Ovary (tissue), 9 donors: ENCODE results near the gene GNPTG. TPM values are rescaled to one million over a fixed set of nuclear protein-coding genes. Genes with fewer than 3 reads are reported as not detected.

Experiments used
- DNase-seq, 5 donors: peaks; one replicate each; pipeline ENCODE4 v3.0.0-alpha.2; 2019 to 2020
- H3K27ac ChIP-seq, 2 donors: fragments of 200-600 bp; one replicate each; pipeline versions ENCODE4 v1.5.1 to v1.8.0; 2019 to 2022
- H3K27me3 ChIP-seq: fragments of 200-600 bp; one replicate; pipeline ENCODE4 v1.8.0; 2022
- H3K36me3 ChIP-seq: fragments of 200-600 bp; sonication (generic); one replicate; pipeline ENCODE4 v1.5.1; 2019
- H3K4me1 ChIP-seq: one replicate; pipeline ENCODE4 v1.8.1; 2013; ENCODE audit warnings: mild to moderate bottlenecking, moderate library complexity; ENCODE audit not compliant: insufficient read depth
- H3K4me3 ChIP-seq: fragments of 200-600 bp; sonication (generic); one replicate; pipeline ENCODE4 v1.5.1; 2017
- H3K9me3 ChIP-seq, 2 donors: fragments of 200-600 bp in 1 of 2; sonication (generic) in 1 of 2; one replicate each; pipeline versions ENCODE4 v1.5.1 to v1.8.1; 2013 to 2019; ENCODE audit warnings: mild to moderate bottlenecking in 1 of 2, moderate library complexity in 1 of 2
- CTCF ChIP-seq, 3 donors: fragments of 450-650 bp in 2 of 3; fragments of 200-600 bp in 1 of 3; IDR thresholded peaks; one replicate each; pipeline versions ENCODE4 v1.5.1 to v1.8.0; 2016 to 2022; ENCODE audit warnings: antibody characterized with exemption in 3 of 3, mild to moderate bottlenecking in 1 of 3
- EP300 ChIP-seq: sonication (generic); formaldehyde crosslinking; IDR thresholded peaks from one replicate; pipeline ENCODE4 v1.6.1; 2017; ENCODE audit warnings: antibody characterized with exemption
- POLR2A ChIP-seq: fragments of 450-650 bp; IDR thresholded peaks from one replicate; pipeline ENCODE4 v1.6.1; 2017; ENCODE audit warnings: antibody characterized with exemption, mild to moderate bottlenecking, moderate library complexity
- WGBS, 3 donors: extraction: QIAGEN DNeasy Blood & Tissue Kit in 1 of 3; methylation state at CpG; one replicate each; pipeline versions ENCODE4 v1.1.5 to v1.1.7; 2013 to 2017; 5-methylcytosine and 5-hydroxymethylcytosine counted together
- intact Hi-C, 4 donors: fragments of 100-400 bp; cut with DNase I; formaldehyde crosslinking; loops; one replicate each; pipeline versions ENCODE4 v1.11.0 to v1.15.1; 2022 to 2023
- polyA plus RNA-seq, 2 donors: library from polyadenylated mRNA; stranded (reverse); fragments of 200-250 nt in 1 of 2; fragments of 350-450 nt in 1 of 2; fragmentation: Illumina TruSeq in 1 of 2; extraction: RNeasy Lipid Tissue Mini Kit (QIAGEN cat#74804) in 1 of 2; gene quantifications; one replicate each; pipeline ENCODE4 v1.2.3, GENCODE V29; 2013 to 2014
- total RNA-seq, 7 donors: library from RNA; depleted of rRNA in 2 of 7; stranded (reverse); fragments of >200 nt in 2 of 7; fragmentation: NEBNext Ultra II Directional in 3 of 7; extraction: Animal tissue kit (Norgen Biotek cat#: 25700) in 3 of 7; gene quantifications; one replicate each; pipeline versions ENCODE4 v1.1.0 to v1.2.4, GENCODE V29; 2016 to 2023
- donor health status: DM: no; HTN: no; CAD: no; lungs with moderate emphysema.
- donor health status: DM: no; HTN: no; CAD: no.
- donor health status: Bipolar disorder and iron deficiency.
- donor health status: DM: yes; HTN: yes; CAD: no.
- donor health status: DM: no; HTN: no; CAD: no.
- donor health status: DM: yes; HTN: yes; CAD: no.

Gene GNPTG
- total and polyA plus RNA-seq, 9 donors = 26.0 to 68.1 (median 55.4) TPM

DNA sequence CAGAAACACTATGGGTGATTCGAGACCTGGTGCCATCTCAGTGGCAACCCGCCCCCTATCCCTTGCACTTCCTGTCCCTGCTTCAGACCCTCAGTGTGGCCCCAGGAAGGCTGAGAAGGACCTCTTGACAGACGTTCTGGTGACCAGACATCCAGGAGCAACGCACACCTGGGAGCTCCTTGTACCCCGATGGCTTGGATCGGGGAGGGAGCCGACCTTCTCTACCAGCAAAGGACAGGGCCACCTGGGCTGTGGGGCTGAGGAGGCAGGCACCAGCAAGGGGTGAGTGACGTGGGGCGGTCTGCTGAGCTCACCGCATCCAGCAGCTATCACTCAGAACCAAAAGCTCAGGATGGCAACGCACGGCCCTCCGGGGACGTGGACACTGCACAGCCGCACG, 35.6 kb downstream of the GNPTG start:
- H3K4me3 ChIP-seq = no peak overlapping the region
- no peak for DNase-seq
- intact Hi-C loops = no loop called here

DNA sequence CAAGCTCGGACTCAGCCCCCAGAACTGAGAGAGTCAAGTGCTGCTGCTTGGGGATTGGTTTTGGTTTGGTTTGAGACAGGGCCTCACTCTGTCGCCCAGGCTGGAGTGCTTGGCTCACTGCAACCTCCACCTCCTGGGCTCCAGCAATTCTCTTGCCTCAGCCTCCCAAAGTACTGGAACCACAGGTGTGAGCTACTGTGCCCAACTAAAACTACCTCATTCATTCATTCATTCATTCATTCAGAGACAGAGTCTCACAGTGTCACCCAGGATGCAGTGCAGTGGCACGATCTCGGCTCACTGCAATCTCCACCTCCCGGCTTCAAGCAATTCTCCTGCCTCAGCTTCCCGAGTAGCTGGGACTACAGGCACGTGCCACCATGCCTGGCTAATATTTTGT, 38.0 kb downstream of the GNPTG start:
- H3K9me3 ChIP-seq = no peaks in the 10 kb centered on the region
- H3K4me3 ChIP-seq = no peak overlapping the region
- H3K27ac ChIP-seq = no peak overlapping the region
- TF ChIP-seq POLR2A (no peak), EP300 (no peak), CTCF (IDR thresholded peaks at IDR 0.05) (no peak)
- no peaks in the 10 kb centered on the region for H3K27me3 ChIP-seq
- no peak for DNase-seq
- H3K4me1 ChIP-seq = no peaks in the 10 kb centered on the region
- WGBS, 3 donors = 90 to 94% (median 91%) methylated on average over 7 of the region's 7 CpGs
- no peaks in the 10 kb centered on the region for H3K36me3 ChIP-seq
- intact Hi-C loops = no loop called here

More for the DNA sequence above, 35.6 kb downstream of the GNPTG start:
- no peaks in the 10 kb centered on the region for H3K4me1 ChIP-seq
- H3K27ac ChIP-seq = no peak overlapping the region
- H3K27me3 ChIP-seq = no peaks in the 10 kb centered on the region
- 87 to 91% (median 90%) methylated on average over 15 to 16 of the region's 16 CpGs for WGBS, 3 donors
- no peak for TF ChIP-seq CTCF (IDR thresholded peaks at IDR 0.05)
- no peak for TF ChIP-seq POLR2A
- no peak for TF ChIP-seq EP300
- H3K9me3 ChIP-seq = no peaks in the 10 kb centered on the region
- H3K36me3 ChIP-seq = no peaks in the 10 kb centered on the region

DNA sequence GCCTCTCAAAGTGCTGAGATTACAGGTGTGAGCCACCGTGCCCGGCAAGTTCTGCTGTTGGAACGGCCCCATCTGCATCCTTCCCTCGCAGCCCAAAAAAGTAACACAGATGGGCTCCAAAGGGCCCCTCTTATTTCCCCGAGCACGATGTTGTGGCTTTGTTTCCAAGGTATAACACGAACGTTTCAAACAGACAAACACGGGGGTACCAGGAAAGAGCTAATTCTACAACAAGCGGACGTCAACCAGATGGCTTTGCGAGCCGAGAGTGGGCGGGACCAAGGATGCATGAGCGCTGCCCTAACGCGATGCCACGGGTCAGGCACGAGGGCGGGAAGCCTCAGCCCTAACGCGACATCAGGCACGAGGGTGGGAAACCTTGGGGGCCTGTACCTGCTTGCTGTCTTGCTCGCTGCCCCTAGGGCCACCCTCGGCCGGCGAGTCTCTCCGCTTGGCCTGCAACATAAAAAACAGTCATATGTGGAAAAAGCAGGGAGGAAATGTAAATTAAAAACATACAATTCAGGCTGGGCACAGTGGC, 38.6 kb downstream of the GNPTG start:
- H3K4me3 ChIP-seq = no peak overlapping the region

GRCh38 chr16:1392826-1393225, 41.1 kb downstream of the GNPTG start:
- Histone ChIP-seq H3K36me3 (no peaks in the 10 kb centered on the region), H3K4me1 (no peaks in the 10 kb centered on the region), H3K27ac (no peak overlapping the region), H3K9me3 (no peaks in the 10 kb centered on the region), H3K27me3 (no peaks in the 10 kb centered on the region), H3K4me3 (no peak overlapping the region)
- TF ChIP-seq CTCF (IDR thresholded peaks at IDR 0.05) (no peak), EP300 (no peak), POLR2A (no peak)
- DNase-seq = no peak
- intact Hi-C loops = no loop called here
- WGBS, 3 donors = 90 to 92% (median 90%) methylated on average over 17 of the region's 17 CpGs

More for the DNA sequence above, 38.6 kb downstream of the GNPTG start:
- WGBS, 3 donors = 81 to 86% (median 84%) methylated on average over 28 of the region's 28 CpGs
- DNase-seq = no peak
- no peak overlapping the region for H3K27ac ChIP-seq
- H3K4me1 ChIP-seq = no peaks in the 10 kb centered on the region
- no peak for TF ChIP-seq POLR2A
- TF ChIP-seq CTCF (IDR thresholded peaks at IDR 0.05) = no peak
- TF ChIP-seq EP300 = no peak
- no peaks in the 10 kb centered on the region for H3K27me3 ChIP-seq
- no peaks in the 10 kb centered on the region for H3K36me3 ChIP-seq
- no peaks in the 10 kb centered on the region for H3K9me3 ChIP-seq
- intact Hi-C loops = no loop called here
